Measurements from ENCODE around the gene PCBP3. TPM values are rescaled to one million over a fixed set of nuclear protein-coding genes. Genes with fewer than 3 reads are reported as not detected.

The PCBP3 gene
- total RNA-seq, 4 donors from 2014 or later, result 0.77 to 8.6 (median 3.2) TPM; not detected in 1

DNA sequence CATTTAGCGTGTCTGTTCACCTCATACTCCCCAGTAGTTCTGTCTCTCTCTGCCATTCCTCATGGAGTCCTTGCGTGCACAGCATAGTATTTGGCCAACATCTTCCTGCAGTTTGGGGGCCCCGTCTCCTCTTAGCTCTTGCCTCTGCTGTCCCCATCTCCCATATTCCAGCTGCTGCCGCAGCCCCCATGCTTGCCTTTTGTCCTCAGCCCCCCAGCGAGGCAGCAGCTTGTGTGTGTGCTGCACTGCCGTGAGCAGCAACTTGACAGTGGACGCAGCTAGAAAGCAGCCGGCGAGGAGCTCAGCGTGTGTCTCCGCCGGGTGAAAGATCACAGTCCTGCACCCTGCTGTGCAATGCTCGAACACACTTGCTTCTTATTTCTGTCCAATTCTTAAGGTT, 173.8 kb downstream of the PCBP3 start:
- intact Hi-C loops (cut with DNase I; ENCODE audit: low total_unique reads), result no loop called here
- TF ChIP-seq, protein P1, sequence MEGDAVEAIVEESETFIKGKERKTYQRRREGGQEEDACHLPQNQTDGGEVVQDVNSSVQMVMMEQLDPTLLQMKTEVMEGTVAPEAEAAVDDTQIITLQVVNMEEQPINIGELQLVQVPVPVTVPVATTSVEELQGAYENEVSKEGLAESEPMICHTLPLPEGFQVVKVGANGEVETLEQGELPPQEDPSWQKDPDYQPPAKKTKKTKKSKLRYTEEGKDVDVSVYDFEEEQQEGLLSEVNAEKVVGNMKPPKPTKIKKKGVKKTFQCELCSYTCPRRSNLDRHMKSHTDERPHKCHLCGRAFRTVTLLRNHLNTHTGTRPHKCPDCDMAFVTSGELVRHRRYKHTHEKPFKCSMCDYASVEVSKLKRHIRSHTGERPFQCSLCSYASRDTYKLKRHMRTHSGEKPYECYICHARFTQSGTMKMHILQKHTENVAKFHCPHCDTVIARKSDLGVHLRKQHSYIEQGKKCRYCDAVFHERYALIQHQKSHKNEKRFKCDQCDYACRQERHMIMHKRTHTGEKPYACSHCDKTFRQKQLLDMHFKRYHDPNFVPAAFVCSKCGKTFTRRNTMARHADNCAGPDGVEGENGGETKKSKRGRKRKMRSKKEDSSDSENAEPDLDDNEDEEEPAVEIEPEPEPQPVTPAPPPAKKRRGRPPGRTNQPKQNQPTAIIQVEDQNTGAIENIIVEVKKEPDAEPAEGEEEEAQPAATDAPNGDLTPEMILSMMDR (IDR thresholded peaks at IDR 0.05), result no peak
- TF ChIP-seq POLR2A (IDR thresholded peaks at IDR 0.05), result no peak
- Histone ChIP-seq H3K36me3 (no peaks in the 10 kb centered on the region), H3K4me1 (peaks cover 0 to 8% of the 10 kb centered on the region in 2 donors), H3K9me3 (no peaks in the 10 kb centered on the region), H3K27me3 (no peaks in the 10 kb centered on the region), H3K27ac (no peak overlapping the region), H3K4me3 (no peak overlapping the region)
- DNase-seq, result no peak

- no peak for TF ChIP-seq POLR2A (IDR thresholded peaks at IDR 0.05)
- TF ChIP-seq, protein P1 (IDR thresholded peaks at IDR 0.05), result no peak
- no peak overlapping the region for H3K4me3 ChIP-seq
- peaks cover 0 to 8% of the 10 kb centered on the region in 2 donors for H3K4me1 ChIP-seq
- no peaks in the 10 kb centered on the region for H3K36me3 ChIP-seq
- intact Hi-C loops (cut with DNase I; ENCODE audit: low total_unique reads), result no loop called here
- no peaks in the 10 kb centered on the region for H3K9me3 ChIP-seq
- H3K27ac ChIP-seq, result no peak overlapping the region
- H3K27me3 ChIP-seq, result no peaks in the 10 kb centered on the region
- no peak for DNase-seq
These were observed 174.9 kb downstream of the PCBP3 start for GRCh38 chr21:45818276-45818903.

DNA sequence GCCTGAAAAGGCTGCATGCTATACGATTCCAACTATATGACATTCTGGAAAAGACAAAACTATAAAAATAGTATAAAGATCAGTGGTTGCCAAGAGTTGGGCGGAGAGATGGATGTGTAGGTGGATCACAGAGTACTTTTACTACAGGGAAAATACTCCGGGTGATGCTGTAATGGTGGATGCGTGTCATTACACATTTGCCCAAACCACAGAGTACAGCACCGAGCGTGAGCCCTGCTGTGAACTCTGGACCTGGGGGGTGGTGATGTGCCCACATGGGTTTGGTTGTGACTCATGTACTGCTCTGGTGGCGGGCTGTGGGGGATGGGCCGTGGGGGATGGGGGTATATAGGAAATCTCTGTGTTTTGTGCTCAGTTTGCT, 175.4 kb downstream of the PCBP3 start:
- H3K9me3 ChIP-seq, result no peaks in the 10 kb centered on the region
- H3K36me3 ChIP-seq, result no peaks in the 10 kb centered on the region
- no peak for DNase-seq
- H3K27ac ChIP-seq, result no peak overlapping the region
- intact Hi-C loops (cut with DNase I; ENCODE audit: low total_unique reads), result no loop called here
- peaks cover 0 to 8% of the 10 kb centered on the region in 2 donors for H3K4me1 ChIP-seq
- H3K27me3 ChIP-seq, result no peaks in the 10 kb centered on the region
- TF ChIP-seq, protein P1 (IDR thresholded peaks at IDR 0.05), result no peak
- TF ChIP-seq POLR2A (IDR thresholded peaks at IDR 0.05), result no peak
- H3K4me3 ChIP-seq, result no peak overlapping the region

- DNase-seq, result no peak
- H3K4me1 ChIP-seq, result peaks cover 0 to 8% of the 10 kb centered on the region in 2 donors
- H3K9me3 ChIP-seq, result no peaks in the 10 kb centered on the region
- H3K36me3 ChIP-seq, result no peaks in the 10 kb centered on the region
- H3K4me3 ChIP-seq, result no peak overlapping the region
- no peak overlapping the region for H3K27ac ChIP-seq
- intact Hi-C loops (cut with DNase I; ENCODE audit: low total_unique reads), result no loop called here
- no peaks in the 10 kb centered on the region for H3K27me3 ChIP-seq
- TF ChIP-seq, protein P1 (IDR thresholded peaks at IDR 0.05), result no peak
- TF ChIP-seq POLR2A (IDR thresholded peaks at IDR 0.05), result no peak
These were observed 176.1 kb downstream of the PCBP3 start for GRCh38 chr21:45819478-45820170.
